Measurements from ENCODE around the gene GAN. TPM values are rescaled to one million over a fixed set of nuclear protein-coding genes. Genes with fewer than 3 reads are reported as not detected.

GAN gene, protein sequence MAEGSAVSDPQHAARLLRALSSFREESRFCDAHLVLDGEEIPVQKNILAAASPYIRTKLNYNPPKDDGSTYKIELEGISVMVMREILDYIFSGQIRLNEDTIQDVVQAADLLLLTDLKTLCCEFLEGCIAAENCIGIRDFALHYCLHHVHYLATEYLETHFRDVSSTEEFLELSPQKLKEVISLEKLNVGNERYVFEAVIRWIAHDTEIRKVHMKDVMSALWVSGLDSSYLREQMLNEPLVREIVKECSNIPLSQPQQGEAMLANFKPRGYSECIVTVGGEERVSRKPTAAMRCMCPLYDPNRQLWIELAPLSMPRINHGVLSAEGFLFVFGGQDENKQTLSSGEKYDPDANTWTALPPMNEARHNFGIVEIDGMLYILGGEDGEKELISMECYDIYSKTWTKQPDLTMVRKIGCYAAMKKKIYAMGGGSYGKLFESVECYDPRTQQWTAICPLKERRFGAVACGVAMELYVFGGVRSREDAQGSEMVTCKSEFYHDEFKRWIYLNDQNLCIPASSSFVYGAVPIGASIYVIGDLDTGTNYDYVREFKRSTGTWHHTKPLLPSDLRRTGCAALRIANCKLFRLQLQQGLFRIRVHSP
- 8.4 and 9.1 TPM in 2 replicates for total RNA-seq

DNA sequence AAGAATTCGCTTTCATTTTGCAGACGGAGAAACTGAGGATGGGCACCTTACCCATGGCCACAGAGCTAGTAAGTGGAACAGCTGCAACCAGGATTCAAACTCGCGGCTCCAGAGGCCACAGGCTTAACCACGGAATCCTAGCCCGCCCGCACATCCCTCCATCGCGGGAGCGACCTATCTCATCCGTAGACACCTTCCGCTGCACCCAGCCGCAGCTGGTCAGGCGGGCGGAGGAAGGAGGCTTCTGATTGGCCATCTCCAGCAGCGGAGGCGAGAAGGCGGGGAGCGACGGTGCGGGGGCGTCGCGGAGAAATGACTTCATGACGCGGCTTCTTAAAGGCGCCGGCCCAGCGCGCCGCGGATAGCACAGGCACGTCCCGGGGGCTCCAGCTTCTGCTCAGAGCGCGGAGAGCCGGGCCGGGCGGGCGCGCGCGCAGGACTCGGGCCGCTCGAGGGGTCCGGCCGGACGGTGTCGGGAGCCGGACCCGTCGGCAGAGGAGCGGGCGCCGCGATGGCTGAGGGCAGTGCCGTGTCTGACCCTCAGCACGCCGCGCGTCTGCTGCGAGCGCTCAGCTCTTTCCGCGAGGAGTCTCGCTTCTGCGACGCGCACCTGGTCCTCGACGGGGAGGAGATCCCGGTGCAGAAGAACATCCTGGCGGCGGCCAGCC, at the start of gene GAN:
Gene GAN (plus strand): TSS at position 360 of the 668 bp plus-strand sequence. CDS start 152 bp downstream, at position 512.
- H3K4me3 ChIP-seq (ENCODE audit: low read depth, low read length): peak within 1 kb of the TSS; percentile 96
- TF ChIP-seq, protein P1, sequence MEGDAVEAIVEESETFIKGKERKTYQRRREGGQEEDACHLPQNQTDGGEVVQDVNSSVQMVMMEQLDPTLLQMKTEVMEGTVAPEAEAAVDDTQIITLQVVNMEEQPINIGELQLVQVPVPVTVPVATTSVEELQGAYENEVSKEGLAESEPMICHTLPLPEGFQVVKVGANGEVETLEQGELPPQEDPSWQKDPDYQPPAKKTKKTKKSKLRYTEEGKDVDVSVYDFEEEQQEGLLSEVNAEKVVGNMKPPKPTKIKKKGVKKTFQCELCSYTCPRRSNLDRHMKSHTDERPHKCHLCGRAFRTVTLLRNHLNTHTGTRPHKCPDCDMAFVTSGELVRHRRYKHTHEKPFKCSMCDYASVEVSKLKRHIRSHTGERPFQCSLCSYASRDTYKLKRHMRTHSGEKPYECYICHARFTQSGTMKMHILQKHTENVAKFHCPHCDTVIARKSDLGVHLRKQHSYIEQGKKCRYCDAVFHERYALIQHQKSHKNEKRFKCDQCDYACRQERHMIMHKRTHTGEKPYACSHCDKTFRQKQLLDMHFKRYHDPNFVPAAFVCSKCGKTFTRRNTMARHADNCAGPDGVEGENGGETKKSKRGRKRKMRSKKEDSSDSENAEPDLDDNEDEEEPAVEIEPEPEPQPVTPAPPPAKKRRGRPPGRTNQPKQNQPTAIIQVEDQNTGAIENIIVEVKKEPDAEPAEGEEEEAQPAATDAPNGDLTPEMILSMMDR (IDR thresholded peaks at IDR 0.05; ENCODE audit: insufficient read depth, low read depth, low read length): no peak
- peak; percentile 97 for DNase-seq (ENCODE audit: low read depth)

DNA sequence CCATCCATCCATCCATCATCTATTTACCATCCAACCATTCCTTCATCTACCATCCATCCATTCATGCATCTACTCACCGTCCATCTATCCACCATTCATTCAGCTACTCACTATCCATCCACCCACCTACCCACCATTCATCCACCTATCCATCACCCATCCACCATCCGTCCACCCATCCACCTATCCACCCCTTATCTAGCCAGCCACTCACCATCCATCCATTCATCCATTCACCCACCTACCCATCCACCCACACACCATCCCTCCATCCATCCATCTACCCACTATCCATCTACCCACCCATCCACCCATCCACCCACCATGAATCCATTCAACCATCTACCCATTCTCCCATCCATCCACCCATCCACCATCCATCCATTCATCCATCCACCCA, 49.7 kb upstream of the GAN start:
- H3K4me3 ChIP-seq (ENCODE audit: low read depth, low read length): no peak overlapping the region
- TF ChIP-seq, protein P1 (IDR thresholded peaks at IDR 0.05; ENCODE audit: insufficient read depth, low read depth, low read length): no peak
- no peak for DNase-seq (ENCODE audit: low read depth)

DNA sequence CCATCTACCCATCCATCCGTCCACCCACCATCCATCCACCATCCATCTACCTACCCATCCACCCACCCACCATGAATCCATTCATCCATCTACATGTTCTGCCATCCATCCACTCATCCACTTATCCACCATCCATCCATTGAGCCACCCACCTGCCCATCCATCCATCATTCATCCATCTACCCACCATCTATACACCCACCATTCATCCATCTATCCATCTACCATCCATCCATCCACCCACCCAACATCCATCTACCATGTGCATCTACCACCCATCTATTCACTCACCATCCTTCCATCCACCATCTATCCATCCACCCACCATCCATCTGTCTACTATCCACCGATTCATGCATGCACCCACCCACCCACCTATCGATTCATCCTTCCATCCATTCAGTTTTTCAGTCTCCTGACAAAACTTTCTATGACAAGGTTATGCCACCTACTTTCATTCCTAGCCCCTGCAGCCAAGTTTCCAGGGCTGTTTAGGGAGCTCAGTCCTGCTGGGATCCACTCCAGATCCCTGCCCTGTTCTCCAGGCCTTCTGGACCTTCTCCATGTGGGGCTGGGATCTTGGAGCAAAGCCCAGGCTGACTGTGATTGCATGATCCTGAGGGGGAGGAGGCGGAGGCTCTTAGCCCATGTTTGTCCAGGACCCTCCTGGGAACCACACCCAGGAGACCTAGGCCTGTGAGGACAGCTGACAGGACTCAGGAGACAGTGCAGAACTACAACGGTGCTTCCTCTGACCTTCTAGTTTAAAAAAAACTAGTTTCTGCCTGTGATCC, 48.9 kb upstream of the GAN start:
- H3K4me3 ChIP-seq (ENCODE audit: low read depth, low read length): no peak overlapping the region
- TF ChIP-seq, protein P1 (IDR thresholded peaks at IDR 0.05; ENCODE audit: insufficient read depth, low read depth, low read length): no peak
- DNase-seq (ENCODE audit: low read depth): peak; percentile 72

DNA sequence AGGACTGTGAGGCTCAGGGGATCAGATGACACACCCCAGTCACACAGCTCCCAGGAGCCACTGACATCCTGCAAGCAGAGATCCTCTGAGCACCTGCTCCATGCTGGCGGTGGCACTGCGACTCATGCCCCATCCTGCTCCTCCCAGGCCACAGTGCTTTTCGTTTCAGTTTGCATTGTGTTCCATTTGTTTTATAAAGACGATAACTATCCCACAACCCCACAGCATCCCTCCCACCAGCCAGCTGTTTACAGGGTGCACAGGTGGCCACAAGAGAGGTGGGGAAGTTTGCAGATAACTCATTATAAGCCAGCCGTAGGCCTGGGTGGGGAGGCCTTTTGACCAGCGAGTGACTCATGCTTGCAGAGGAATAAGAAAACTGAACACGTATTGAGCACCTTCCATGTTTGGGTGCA, 48.1 kb upstream of the GAN start:
- no peak for DNase-seq (ENCODE audit: low read depth)
- no peak overlapping the region for H3K4me3 ChIP-seq (ENCODE audit: low read depth, low read length)
- TF ChIP-seq, protein P1 (IDR thresholded peaks at IDR 0.05; ENCODE audit: insufficient read depth, low read depth, low read length): no peak

DNA sequence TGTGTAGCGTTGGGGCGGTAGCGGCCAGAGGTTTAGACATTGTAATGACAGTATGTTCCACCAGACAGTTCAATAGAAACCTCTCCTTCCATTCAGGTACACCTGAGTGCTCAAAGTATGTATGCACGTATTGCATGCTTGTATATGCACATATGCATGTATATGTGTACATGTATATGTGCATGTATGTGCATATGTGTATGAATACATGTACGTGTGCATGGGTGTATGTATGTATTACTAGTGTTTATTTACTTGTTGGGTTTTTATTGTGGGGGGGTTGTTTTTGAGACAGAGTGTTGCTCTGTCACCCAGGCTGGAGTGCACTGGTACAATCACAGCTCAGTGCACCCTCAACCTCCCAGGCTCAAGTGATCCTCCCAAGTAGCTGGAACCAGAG, 46.3 kb upstream of the GAN start:
- no peak for DNase-seq (ENCODE audit: low read depth)
- TF ChIP-seq, protein P1 (IDR thresholded peaks at IDR 0.05; ENCODE audit: insufficient read depth, low read depth, low read length): no peak
- H3K4me3 ChIP-seq (ENCODE audit: low read depth, low read length): no peak overlapping the region

DNA sequence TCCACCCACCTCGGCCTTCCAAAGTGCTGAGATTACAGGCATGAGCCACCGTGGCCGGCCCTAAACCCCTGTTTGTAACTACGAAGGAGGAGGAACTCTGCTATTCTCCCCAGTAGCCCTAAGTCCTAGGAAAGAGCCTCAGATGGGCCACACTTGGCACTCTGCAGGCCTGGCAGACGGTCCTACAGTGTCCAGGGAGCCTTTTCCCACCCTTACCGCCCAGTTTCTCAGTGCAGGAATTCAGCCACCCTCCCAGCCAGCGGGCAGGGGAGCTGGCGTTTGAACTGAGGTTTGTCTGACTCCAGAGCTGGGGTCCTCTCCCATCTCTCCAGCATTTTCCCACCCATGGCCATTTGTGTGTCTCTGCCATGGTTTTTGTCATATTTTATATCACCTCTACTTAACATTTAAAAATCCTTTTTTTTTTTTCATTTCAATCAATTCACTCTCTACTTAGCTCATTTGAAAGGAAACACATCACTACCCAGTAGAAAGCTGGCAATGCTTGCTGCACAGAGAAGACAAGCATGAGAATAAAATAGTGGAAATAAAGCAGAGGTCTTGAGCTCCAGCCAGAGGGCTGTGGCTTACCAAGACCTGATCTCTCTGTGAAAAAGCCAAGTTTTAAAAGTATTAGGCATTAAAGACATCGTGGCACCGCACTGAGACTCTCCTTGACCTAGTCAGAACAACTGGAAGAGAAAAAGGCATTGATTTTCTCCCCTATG, 41.4 kb upstream of the GAN start:
- TF ChIP-seq, protein P1 (IDR thresholded peaks at IDR 0.05; ENCODE audit: insufficient read depth, low read depth, low read length): no peak
- H3K4me3 ChIP-seq (ENCODE audit: low read depth, low read length): no peak overlapping the region
- no peak for DNase-seq (ENCODE audit: low read depth)
